ENCODE data around the gene ATXN7L1. TPM values are rescaled to one million over a fixed set of nuclear protein-coding genes. Genes with fewer than 3 reads are reported as not detected.

The ATXN7L1 gene
- total RNA-seq, 1 donor from 2014 or later, result 12.6 TPM

- no peaks in the 10 kb centered on the region for H3K27me3 Mint-ChIP-seq (ENCODE audit: unreplicated experiment)
- no peak for TF ChIP-seq CTCF (IDR thresholded peaks at IDR 0.05)
- peaks cover 27% of the 10 kb centered on the region for H3K4me1 Mint-ChIP-seq (ENCODE audit: unreplicated experiment)
- no peak overlapping the region for H3K27ac Mint-ChIP-seq (ENCODE audit: unreplicated experiment)
- no peaks in the 10 kb centered on the region for H3K9me3 Mint-ChIP-seq (ENCODE audit: unreplicated experiment)
- peaks cover 5% of the 10 kb centered on the region for H3K36me3 Mint-ChIP-seq (ENCODE audit: unreplicated experiment)
- DNase-seq (ENCODE audit: extremely low spot score, unreplicated experiment), result no peak
- no peak overlapping the region for H3K4me3 Mint-ChIP-seq (ENCODE audit: unreplicated experiment)
Observed at GRCh38 chr7:105814481-105814880, 61.9 kb downstream of the ATXN7L1 start.

- H3K4me3 Mint-ChIP-seq (ENCODE audit: unreplicated experiment), result no peak overlapping the region
- peaks cover 29% of the 10 kb centered on the region for H3K4me1 Mint-ChIP-seq (ENCODE audit: unreplicated experiment)
- peaks cover 4% of the 10 kb centered on the region for H3K36me3 Mint-ChIP-seq (ENCODE audit: unreplicated experiment)
- no peak overlapping the region for H3K27ac Mint-ChIP-seq (ENCODE audit: unreplicated experiment)
- no peaks in the 10 kb centered on the region for H3K9me3 Mint-ChIP-seq (ENCODE audit: unreplicated experiment)
- no peak for DNase-seq (ENCODE audit: extremely low spot score, unreplicated experiment)
- no peak for TF ChIP-seq CTCF (IDR thresholded peaks at IDR 0.05)
- H3K27me3 Mint-ChIP-seq (ENCODE audit: unreplicated experiment), result no peaks in the 10 kb centered on the region
Observed at GRCh38 chr7:105811189-105811847, 65.1 kb downstream of the ATXN7L1 start.

GRCh38 chr7:105810556-105810955 is 65.8 kb downstream of the ATXN7L1 start:
- no peak overlapping the region for H3K4me3 Mint-ChIP-seq (ENCODE audit: unreplicated experiment)
- no peak overlapping the region for H3K27ac Mint-ChIP-seq (ENCODE audit: unreplicated experiment)
- DNase-seq (ENCODE audit: extremely low spot score, unreplicated experiment), result no peak
- no peaks in the 10 kb centered on the region for H3K27me3 Mint-ChIP-seq (ENCODE audit: unreplicated experiment)
- H3K9me3 Mint-ChIP-seq (ENCODE audit: unreplicated experiment), result no peaks in the 10 kb centered on the region
- peaks cover 2% of the 10 kb centered on the region for H3K36me3 Mint-ChIP-seq (ENCODE audit: unreplicated experiment)
- no peak for TF ChIP-seq CTCF (IDR thresholded peaks at IDR 0.05)
- H3K4me1 Mint-ChIP-seq (ENCODE audit: unreplicated experiment), result peaks cover 30% of the 10 kb centered on the region

DNA sequence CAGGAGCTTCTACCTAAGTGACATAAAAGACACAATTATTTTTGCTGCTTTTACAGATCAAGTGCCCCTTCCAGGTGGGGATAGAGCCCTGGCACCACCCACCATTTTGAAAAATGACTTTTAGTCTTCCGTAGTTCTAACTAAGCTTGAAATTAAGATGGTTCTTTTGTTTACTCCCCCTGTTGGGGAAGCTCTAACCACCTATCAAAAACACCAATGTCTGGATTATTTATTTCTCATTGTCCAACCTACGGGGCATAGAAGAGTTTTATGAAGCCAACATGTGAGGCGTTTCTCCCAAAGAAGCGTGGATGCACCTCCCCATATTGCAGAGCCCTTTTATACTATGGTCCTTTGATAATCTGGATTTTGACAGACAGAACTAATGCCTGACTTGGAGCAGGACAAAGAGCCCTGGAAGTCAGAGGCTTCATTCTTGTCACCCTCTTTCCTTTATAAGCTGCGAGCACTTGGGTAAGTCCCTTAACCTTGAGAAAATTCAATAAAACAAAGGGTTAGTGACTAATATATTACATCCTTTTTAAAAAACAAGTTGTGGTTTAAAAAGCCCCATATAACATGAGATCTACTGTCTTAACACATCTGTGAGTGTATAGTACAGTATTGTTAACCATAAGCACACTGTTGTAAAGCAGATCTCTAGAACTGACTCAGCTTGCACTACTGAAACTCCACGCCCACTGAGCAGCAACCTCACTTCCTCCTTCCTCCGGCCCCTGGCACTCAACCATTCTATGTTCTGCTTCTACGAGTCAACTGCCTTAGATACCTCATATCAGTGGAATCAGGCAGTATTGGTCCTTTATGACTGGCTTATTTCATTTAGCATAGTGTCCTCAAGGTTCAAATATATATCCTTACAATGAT is 67.5 kb downstream of the ATXN7L1 start:
- TF ChIP-seq CTCF (IDR thresholded peaks at IDR 0.05), result no peak
- H3K4me1 Mint-ChIP-seq (ENCODE audit: unreplicated experiment), result peaks cover 27% of the 10 kb centered on the region
- no peak overlapping the region for H3K4me3 Mint-ChIP-seq (ENCODE audit: unreplicated experiment)
- DNase-seq (ENCODE audit: extremely low spot score, unreplicated experiment), result no peak
- H3K27me3 Mint-ChIP-seq (ENCODE audit: unreplicated experiment), result no peaks in the 10 kb centered on the region
- no peak overlapping the region for H3K27ac Mint-ChIP-seq (ENCODE audit: unreplicated experiment)
- H3K9me3 Mint-ChIP-seq (ENCODE audit: unreplicated experiment), result no peaks in the 10 kb centered on the region
- H3K36me3 Mint-ChIP-seq (ENCODE audit: unreplicated experiment), result peaks cover 2% of the 10 kb centered on the region

DNA sequence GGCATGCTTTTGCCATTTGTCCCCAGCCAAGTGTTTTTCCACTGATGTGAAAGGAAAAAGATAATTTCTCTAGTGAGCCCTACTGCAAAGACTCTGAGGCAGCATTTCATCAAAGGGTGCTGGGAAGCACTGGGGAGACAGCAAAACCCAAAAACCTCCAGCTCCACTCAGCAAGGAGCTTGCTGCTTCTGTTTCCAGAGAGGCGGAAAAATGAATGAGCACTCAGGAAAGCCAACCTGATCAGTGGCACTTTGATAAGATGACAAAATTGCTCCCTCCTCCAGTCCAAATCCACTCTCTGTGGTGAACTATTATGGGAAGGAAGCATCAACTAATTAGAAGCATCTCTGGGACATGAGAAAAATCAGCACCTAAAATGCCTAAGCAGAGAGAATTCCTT is 68.2 kb downstream of the ATXN7L1 start:
- peaks cover 27% of the 10 kb centered on the region for H3K4me1 Mint-ChIP-seq (ENCODE audit: unreplicated experiment)

More for the DNA sequence above, 68.2 kb downstream of the ATXN7L1 start:
- H3K27me3 Mint-ChIP-seq (ENCODE audit: unreplicated experiment), result no peaks in the 10 kb centered on the region
- peaks cover 2% of the 10 kb centered on the region for H3K36me3 Mint-ChIP-seq (ENCODE audit: unreplicated experiment)
- no peaks in the 10 kb centered on the region for H3K9me3 Mint-ChIP-seq (ENCODE audit: unreplicated experiment)
- H3K4me3 Mint-ChIP-seq (ENCODE audit: unreplicated experiment), result no peak overlapping the region
- no peak for DNase-seq (ENCODE audit: extremely low spot score, unreplicated experiment)
- no peak overlapping the region for H3K27ac Mint-ChIP-seq (ENCODE audit: unreplicated experiment)
- no peak for TF ChIP-seq CTCF (IDR thresholded peaks at IDR 0.05)
